A673 (cell line): ENCODE data around the gene SARNP.

Experiments used
- CTCF ChIP-seq: fragments of 300-800, 200-600 bp; sonication (generic); conservative IDR thresholded peaks from 2 replicates; pipeline ENCODE4 v1.5.1; 2017; ENCODE audit warnings: low read depth, mild to moderate bottlenecking, antibody characterized with exemption, low read length, moderate library complexity, mixed read lengths
- EZH2 ChIP-seq: fragments of 200-600 bp; sonication (generic); IDR thresholded peaks from 2 replicates; pipeline ENCODE4 v1.6.1; 2017; ENCODE audit warnings: borderline replicate concordance, low read depth, mild to moderate bottlenecking, mixed read lengths, antibody characterized with exemption, low read length; ENCODE audit not compliant: poor library complexity, severe bottlenecking

- no peak for TF ChIP-seq CTCF
- no peak for TF ChIP-seq EZH2
Observed at GRCh38 chr12:55780685-55781084, 36.8 kb downstream of the SARNP start.
